GM18498 (cell line): ENCODE results near the gene TMEM92.
A peak's percentile ranks its signal among the peaks of the same experiment; 100 is the strongest.
"Not testable (repeated sequence)": the region's sequence is repeated elsewhere in the genome, so short reads cannot be mapped to it uniquely, and the experiment has no call there.

Source experiments
- ATAC-seq: cut with Tn5 transposase; IDR thresholded peaks from one replicate; pipeline ENCODE4 v1.9.1; 2021; ENCODE audit warnings: mild to moderate bottlenecking, moderate library complexity; ENCODE audit not compliant: unreplicated experiment

Gene TMEM92

GRCh38 chr17:50262001-50262794, 12.1 kb upstream of the TMEM92 start:
- ATAC-seq, result no peak

GRCh38 chr17:50263331-50264262, 10.7 kb upstream of the TMEM92 start:
- no peak for ATAC-seq

GRCh38 chr17:50264263-50265113, 9.8 kb upstream of the TMEM92 start:
- no peak for ATAC-seq

GRCh38 chr17:50265212-50265611, 9.1 kb upstream of the TMEM92 start:
- no peak for ATAC-seq

- no peak for ATAC-seq
Observed at GRCh38 chr17:50265690-50266315, 8.5 kb upstream of the TMEM92 start.

GRCh38 chr17:50266384-50267073, 7.7 kb upstream of the TMEM92 start:
- no peak for ATAC-seq

GRCh38 chr17:50267074-50267841, 7.0 kb upstream of the TMEM92 start:
- ATAC-seq, result no peak

GRCh38 chr17:50268026-50268425, 6.2 kb upstream of the TMEM92 start:
- ATAC-seq, result no peak

GRCh38 chr17:50268743-50269275, 5.5 kb upstream of the TMEM92 start:
- no peak for ATAC-seq

- peak; percentile 69 for ATAC-seq
Observed at GRCh38 chr17:50269477-50270434, 4.5 kb upstream of the TMEM92 start.

- ATAC-seq, result peak; percentile 10
Observed at GRCh38 chr17:50270435-50271362, 3.6 kb upstream of the TMEM92 start.

GRCh38 chr17:50271363-50271750, 2.9 kb upstream of the TMEM92 start:
- not testable (repeated sequence) for ATAC-seq

GRCh38 chr17:50272246-50272645, 2.0 kb upstream of the TMEM92 start:
- ATAC-seq, result no peak

- no peak for ATAC-seq
Observed at GRCh38 chr17:50272711-50273653, 1.3 kb upstream of the TMEM92 start.

GRCh38 chr17:50273654-50274040, 619 bp upstream of the TMEM92 start:
- no peak for ATAC-seq

- no peak for ATAC-seq
Observed at GRCh38 chr17:50274897-50275221, 593 bp downstream of the TMEM92 start.
